ENCODE data around the gene ZNF563. TPM values are rescaled to one million over a fixed set of nuclear protein-coding genes. Genes with fewer than 3 reads are reported as not detected.

Gene ZNF563
- total and polyA plus RNA-seq, 2 of the 8 experiments (the other 6 are each of a cell fraction or from before 2014, with no cell fraction given) = 0.91 to 2.3 TPM

DNA sequence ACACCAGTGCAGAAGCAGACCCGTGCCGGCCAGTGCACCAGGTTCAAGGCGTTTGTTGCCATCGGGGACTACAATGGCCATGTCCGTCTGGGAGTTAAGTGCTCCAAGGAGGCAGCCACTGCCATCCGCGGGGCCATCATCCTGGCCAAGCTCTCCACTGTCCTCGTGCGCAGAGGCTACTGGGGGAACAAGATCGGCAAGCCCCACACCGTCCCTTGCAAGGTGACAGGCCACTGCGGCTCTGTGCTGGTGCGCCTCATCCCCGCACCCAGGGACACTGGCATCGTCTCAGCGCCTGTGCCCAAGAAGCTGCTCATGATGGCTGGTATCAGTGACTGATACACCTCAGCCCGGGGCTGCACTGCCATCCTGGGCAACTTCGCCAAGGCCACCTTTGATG, 48.8 kb downstream of the ZNF563 start:
- WGBS, 2 experiments (ENCODE audit: extremely low coverage in 1 of 2, insufficient coverage in 1 of 2, insufficient read length in 1 of 2, insufficient replicate concordance in 2 of 2, low coverage in 1 of 2, low lambda C conversion rate in 2 of 2, missing lambda C conversion rate in 1 of 2) = 95% methylated on average over 18 of the region's 18 CpGs; no CpG with 5 or more reads in 1 of the 2 experiments
- H4K8ac ChIP-seq (ENCODE audit: extremely low read depth, insufficient read depth, low read length) = no peak overlapping the region
- H3K9me3 ChIP-seq (ENCODE audit: insufficient read depth in 2 of 2, low read depth in 1 of 2, low read length in 1 of 2) = peaks cover 3 to 6% of the 10 kb centered on the region in 2 experiments; a peak in 2 of 4 replicates
- no peak overlapping the region for H3K9ac ChIP-seq (replicated peaks in 1 of 4; ENCODE audit: extremely low read depth in 1 of 4, low read depth in 3 of 4, low read length in 3 of 4)
- no peak overlapping the region for H2BK5ac ChIP-seq (ENCODE audit: low read depth, low read length)
- TF ChIP-seq JUND (IDR thresholded peaks at IDR 0.05; ENCODE audit: low read length) = no peak
- TF ChIP-seq KDM4A (IDR thresholded peaks at IDR 0.05; ENCODE audit: low read depth, low read length, severe bottlenecking) = no peak
- TF ChIP-seq BRCA1 (IDR thresholded peaks at IDR 0.05; ENCODE audit: low read depth, low read length) = no peak
- H3K27ac ChIP-seq (ENCODE audit: low read depth, low read length) = no peak overlapping the region
- no peak overlapping the region for H2AK5ac ChIP-seq (ENCODE audit: low read depth, low read length)
- no peak overlapping the region for H2BK15ac ChIP-seq (ENCODE audit: low read length)
- H3K23me2 ChIP-seq (ENCODE audit: low read depth, low read length) = no peaks in the 10 kb centered on the region
- H2BK120ac ChIP-seq (replicated peaks; ENCODE audit: low read depth, low read length) = no peak overlapping the region
- H2AFZ ChIP-seq (ENCODE audit: low read length) = no peak overlapping the region
- no peak for FAIRE-seq
- H3K79me1 ChIP-seq (ENCODE audit: low read depth, low read length) = no peaks in the 10 kb centered on the region
- no peak overlapping the region for H3K14ac ChIP-seq (ENCODE audit: insufficient read length)
- no peaks in the 10 kb centered on the region; a peak in 2 of 4 replicates for H3K79me2 ChIP-seq (ENCODE audit: control insufficient read depth in 1 of 2, insufficient read depth in 2 of 2, low read length in 2 of 2)
- DNase-seq (ENCODE audit: low read depth in 1 of 2, low spot score in 2 of 2) = no peak
- no peaks in the 10 kb centered on the region for H3K4me1 ChIP-seq (replicated peaks in 1 of 4; ENCODE audit: control insufficient read depth in 3 of 4, insufficient read depth in 4 of 4, low read length in 3 of 4)
- H4K5ac ChIP-seq (ENCODE audit: insufficient read length, low read depth, low read length) = no peak overlapping the region
- no peak overlapping the region for H3K23ac ChIP-seq (ENCODE audit: insufficient read length)
- H3K4me2 ChIP-seq (ENCODE audit: insufficient read depth in 1 of 2, low read depth in 2 of 2, low read length in 2 of 2) = no peak overlapping the region
- no peak overlapping the region for H2BK12ac ChIP-seq (ENCODE audit: low read depth, low read length)
- H4K91ac ChIP-seq (replicated peaks; ENCODE audit: insufficient read length, low read length) = no peak overlapping the region
- ChIA-PET POLR2A (ENCODE audit: partially characterized antibody) (interaction anchor here (0.6 kb wide), 1 partner anchor 316 kb away, joined by 3 read pairs; no protein-coding TSS in a partner anchor), CTCF (ENCODE audit: partially characterized antibody) (no interaction called here)
- no peaks in the 10 kb centered on the region; a peak in 1 of 8 replicates for H3K36me3 ChIP-seq (ENCODE audit: control insufficient read depth in 2 of 4, insufficient read depth in 4 of 4, low read length in 3 of 4)
- H3K4ac ChIP-seq (replicated peaks; ENCODE audit: insufficient read length, low read depth, low read length) = no peak overlapping the region
- no peak overlapping the region for H3K56ac ChIP-seq (replicated peaks; ENCODE audit: insufficient read length, low read depth, low read length)
- no peak overlapping the region for H2BK20ac ChIP-seq (ENCODE audit: low read length)
- H4K20me1 ChIP-seq (replicated peaks in 1 of 2; ENCODE audit: control insufficient read depth in 1 of 2, insufficient read depth in 2 of 2, low read length in 2 of 2) = no peaks in the 10 kb centered on the region
- H3K18ac ChIP-seq (ENCODE audit: extremely low read depth, low read length) = no peak overlapping the region
- no peaks in the 10 kb centered on the region for H3K27me3 ChIP-seq (replicated peaks in 1 of 4; ENCODE audit: control insufficient read depth in 3 of 4, extremely low read depth in 1 of 4, insufficient read depth in 3 of 4, low read length in 3 of 4)
- no peak overlapping the region for H3K4me3 ChIP-seq (ENCODE audit: extremely low read depth in 1 of 4, insufficient read depth in 2 of 4, low read depth in 3 of 4, low read length in 4 of 4)
